GM23338 (cell line): ENCODE data around the gene CHMP3. TPM values are rescaled to one million over a fixed set of nuclear protein-coding genes. Genes with fewer than 3 reads are reported as not detected.

Experiments
- ATAC-seq: fragments of 200-7000 bp; cut with Tn5 transposase; 3 replicates; pipeline ENCODE4 v1.9.1; 2020
- DNase-seq: peaks from one replicate; pipeline ENCODE4 v3.0.0-alpha.2; 2015; ENCODE audit warnings: low spot score
- H2AFZ ChIP-seq: fragments of 200-600 bp; sonication (generic); 2 replicates; pipeline ENCODE4 v1.8.0; 2016; ENCODE audit warnings: antibody characterized with exemption, mild to moderate bottlenecking, moderate library complexity
- H3F3A ChIP-seq: fragments of 200-600 bp; sonication (generic); replicated peaks from 2 replicates; pipeline ENCODE4 v1.8.0; 2017; ENCODE audit warnings: antibody characterized with exemption, mixed run types, low read depth
- H3K27ac ChIP-seq: fragments of 200-600 bp; sonication (generic); 2 replicates; pipeline ENCODE4 v1.6.1; 2016; ENCODE audit warnings: low read depth
- H3K27me3 ChIP-seq: fragments of 200-600 bp; sonication (generic); 2 replicates; pipeline ENCODE4 v1.8.0; 2016; ENCODE audit warnings: mild to moderate bottlenecking, mixed run types, moderate library complexity; ENCODE audit not compliant: insufficient read depth
- H3K36me3 ChIP-seq: fragments of 200-600 bp; sonication (generic); 2 replicates; pipeline ENCODE4 v1.8.0; 2016; ENCODE audit warnings: mild to moderate bottlenecking; ENCODE audit not compliant: insufficient read depth
- H3K4me1 ChIP-seq: fragments of 200-600 bp; sonication (generic); 2 replicates; pipeline ENCODE4 v1.8.0; 2016; ENCODE audit warnings: mild to moderate bottlenecking, moderate library complexity; ENCODE audit not compliant: insufficient read depth
- H3K4me2 ChIP-seq: fragments of 200-600 bp; sonication (generic); 2 replicates; pipeline ENCODE4 v1.7.1; 2017; ENCODE audit warnings: mixed run types
- H3K4me3 ChIP-seq: fragments of 200-600 bp; sonication (generic); 2 replicates; pipeline ENCODE4 v1.6.1; 2016; ENCODE audit warnings: mixed run types
- H3K79me2 ChIP-seq: fragments of 200-600 bp; sonication (generic); replicated peaks from 2 replicates; pipeline ENCODE4 v1.8.0; 2017; ENCODE audit warnings: mild to moderate bottlenecking; ENCODE audit not compliant: insufficient read depth
- H3K9me2 ChIP-seq: fragments of 200-600 bp; sonication (generic); 2 replicates; pipeline ENCODE4 v1.8.0; 2017; ENCODE audit not compliant: insufficient read depth
- H4K20me1 ChIP-seq: fragments of 200-600 bp; sonication (generic); replicated peaks from 2 replicates; pipeline ENCODE4 v1.8.0; 2017; ENCODE audit warnings: mild to moderate bottlenecking; ENCODE audit not compliant: insufficient read depth
- H3K27ac Mint-ChIP-seq: 2 replicates; pipeline ENCODE4 v1.8.0; 2020; ENCODE audit warnings: inconsistent platforms, mild to moderate bottlenecking, moderate library complexity, mixed read lengths
- H3K27me3 Mint-ChIP-seq: 3 replicates; pipeline ENCODE4 v1.8.0; 2022; ENCODE audit warnings: low read depth, mild to moderate bottlenecking, moderate library complexity, mixed read lengths, inconsistent platforms; ENCODE audit not compliant: insufficient read depth, poor library complexity
- H3K36me3 Mint-ChIP-seq: 3 replicates; pipeline ENCODE4 v1.8.0; 2021; ENCODE audit warnings: low read depth, mild to moderate bottlenecking, inconsistent platforms, moderate library complexity, mixed read lengths
- H3K4me1 Mint-ChIP-seq: 3 replicates; pipeline ENCODE4 v1.8.0; 2020; ENCODE audit warnings: mild to moderate bottlenecking, inconsistent platforms, mixed read lengths
- H3K4me3 Mint-ChIP-seq: 3 replicates; pipeline ENCODE4 v1.8.0; 2021; ENCODE audit warnings: moderate library complexity, mild to moderate bottlenecking, inconsistent platforms, mixed read lengths
- H3K9me3 Mint-ChIP-seq: 3 replicates; pipeline ENCODE4 v1.8.0; 2020; ENCODE audit warnings: moderate library complexity, mild to moderate bottlenecking, inconsistent platforms, mixed read lengths
- CREB1 ChIP-seq: fragments of 250-450 bp; sonication (Bioruptor Pico); IDR thresholded peaks from 2 replicates; pipeline ENCODE4 v1.5.0; 2020; ENCODE audit warnings: low read depth, mild to moderate bottlenecking, moderate library complexity
- EZH2 ChIP-seq: fragments of 200-600 bp; sonication (generic); IDR thresholded peaks from one replicate; pipeline ENCODE4 v1.8.0; 2017; ENCODE audit warnings: antibody characterized with exemption, mild to moderate bottlenecking, low read depth; ENCODE audit not compliant: unreplicated experiment
- EZH2phosphoT487 ChIP-seq: fragments of 200-600 bp; sonication (generic); IDR thresholded peaks from one replicate; pipeline ENCODE4 v1.8.1; 2018; ENCODE audit warnings: antibody characterized with exemption; ENCODE audit not compliant: unreplicated experiment
- JUNB ChIP-seq: IDR thresholded peaks from one replicate; pipeline ENCODE4 v1.6.1; 2016; ENCODE audit warnings: antibody characterized with exemption; ENCODE audit not compliant: unreplicated experiment
- NANOG ChIP-seq: IDR thresholded peaks from 2 replicates; pipeline ENCODE4 v1.6.1; 2016; ENCODE audit warnings: antibody characterized with exemption, borderline replicate concordance
- POLR2AphosphoS5 ChIP-seq: IDR thresholded peaks from 2 replicates; pipeline ENCODE4 v1.6.1; 2016; ENCODE audit warnings: antibody characterized with exemption, low read depth
- STAT1 ChIP-seq: IDR thresholded peaks from one replicate; pipeline ENCODE4 v1.6.1; 2016; ENCODE audit warnings: antibody characterized with exemption; ENCODE audit not compliant: unreplicated experiment
- ZNF114 ChIP-seq: fragments of 250-450 bp; sonication (Bioruptor Pico); IDR thresholded peaks from 2 replicates; pipeline ENCODE4 v1.5.0; 2020; ENCODE audit warnings: mild to moderate bottlenecking, moderate library complexity
- ZNF331 ChIP-seq: fragments of 250-450 bp; sonication (Bioruptor Pico); IDR thresholded peaks from 2 replicates; pipeline ENCODE4 v1.5.0; 2020; ENCODE audit warnings: low read depth, mild to moderate bottlenecking, moderate library complexity
- polyA plus RNA-seq: library from polyadenylated mRNA; unstranded; fragments of >200 nt; fragmentation: Nextera tagmentation; extraction: Ambion mirVana; gene quantifications from 2 replicates; pipeline ENCODE4 v1.2.1, GENCODE V29; 2016
- total RNA-seq: library from RNA; depleted of rRNA; stranded (reverse); fragments of >200 nt; shearing (Covaris generic); gene quantifications from 2 replicates; pipeline ENCODE4 v1.2.3, GENCODE V29; 2014
- TF ChIP-seq, protein P1 (sequence below): IDR thresholded peaks from one replicate; pipeline ENCODE4 v1.6.1; 2018; ENCODE audit warnings: antibody characterized with exemption; ENCODE audit not compliant: unreplicated experiment
- TF ChIP-seq, protein P2 (sequence below): IDR thresholded peaks from 2 replicates; pipeline ENCODE4 v1.6.1; 2016; ENCODE audit warnings: antibody characterized with exemption
- TF ChIP-seq, protein P3 (sequence below), 2 experiments: fragments of 200-600 bp in 1 of 2; sonication (generic) in 1 of 2; conservative IDR thresholded peaks; 2 replicates each; pipeline versions ENCODE4 v1.5.1 to v1.6.1; 2016 to 2017; ENCODE audit warnings: antibody characterized with exemption in 2 of 2, low read depth in 2 of 2, mild to moderate bottlenecking in 2 of 2, moderate library complexity in 1 of 2

Gene CHMP3
- total and polyA plus RNA-seq, 2 experiments from 2014 or later: 15.5 to 15.6 TPM

DNA sequence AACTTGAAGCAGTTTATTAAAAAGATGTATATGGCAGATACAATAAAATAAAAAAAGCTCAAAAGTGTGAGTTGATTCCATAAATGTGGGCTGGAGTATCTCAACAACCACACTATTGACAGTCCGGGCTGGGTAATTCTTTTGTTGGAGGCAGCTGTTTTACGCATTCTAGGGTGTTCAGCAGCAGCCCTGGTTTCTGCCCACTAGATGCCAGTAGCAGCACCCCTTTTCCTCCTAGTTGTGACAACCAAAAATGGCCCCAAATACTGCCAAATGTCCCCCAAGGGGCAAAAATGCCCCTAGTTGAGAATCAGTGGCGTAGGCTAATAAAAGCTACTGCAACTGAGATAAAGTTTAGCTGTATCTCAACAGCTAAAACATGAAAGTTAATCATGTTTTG lies 44.8 kb downstream of the CHMP3 start (continued):
- TF ChIP-seq, protein P1, sequence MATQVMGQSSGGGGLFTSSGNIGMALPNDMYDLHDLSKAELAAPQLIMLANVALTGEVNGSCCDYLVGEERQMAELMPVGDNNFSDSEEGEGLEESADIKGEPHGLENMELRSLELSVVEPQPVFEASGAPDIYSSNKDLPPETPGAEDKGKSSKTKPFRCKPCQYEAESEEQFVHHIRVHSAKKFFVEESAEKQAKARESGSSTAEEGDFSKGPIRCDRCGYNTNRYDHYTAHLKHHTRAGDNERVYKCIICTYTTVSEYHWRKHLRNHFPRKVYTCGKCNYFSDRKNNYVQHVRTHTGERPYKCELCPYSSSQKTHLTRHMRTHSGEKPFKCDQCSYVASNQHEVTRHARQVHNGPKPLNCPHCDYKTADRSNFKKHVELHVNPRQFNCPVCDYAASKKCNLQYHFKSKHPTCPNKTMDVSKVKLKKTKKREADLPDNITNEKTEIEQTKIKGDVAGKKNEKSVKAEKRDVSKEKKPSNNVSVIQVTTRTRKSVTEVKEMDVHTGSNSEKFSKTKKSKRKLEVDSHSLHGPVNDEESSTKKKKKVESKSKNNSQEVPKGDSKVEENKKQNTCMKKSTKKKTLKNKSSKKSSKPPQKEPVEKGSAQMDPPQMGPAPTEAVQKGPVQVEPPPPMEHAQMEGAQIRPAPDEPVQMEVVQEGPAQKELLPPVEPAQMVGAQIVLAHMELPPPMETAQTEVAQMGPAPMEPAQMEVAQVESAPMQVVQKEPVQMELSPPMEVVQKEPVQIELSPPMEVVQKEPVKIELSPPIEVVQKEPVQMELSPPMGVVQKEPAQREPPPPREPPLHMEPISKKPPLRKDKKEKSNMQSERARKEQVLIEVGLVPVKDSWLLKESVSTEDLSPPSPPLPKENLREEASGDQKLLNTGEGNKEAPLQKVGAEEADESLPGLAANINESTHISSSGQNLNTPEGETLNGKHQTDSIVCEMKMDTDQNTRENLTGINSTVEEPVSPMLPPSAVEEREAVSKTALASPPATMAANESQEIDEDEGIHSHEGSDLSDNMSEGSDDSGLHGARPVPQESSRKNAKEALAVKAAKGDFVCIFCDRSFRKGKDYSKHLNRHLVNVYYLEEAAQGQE: no peak
- TF ChIP-seq CREB1 (no peak), ZNF331 (CRISPR knock-in tag) (no peak), JUNB (no peak), POLR2AphosphoS5 (no peak)

DNA sequence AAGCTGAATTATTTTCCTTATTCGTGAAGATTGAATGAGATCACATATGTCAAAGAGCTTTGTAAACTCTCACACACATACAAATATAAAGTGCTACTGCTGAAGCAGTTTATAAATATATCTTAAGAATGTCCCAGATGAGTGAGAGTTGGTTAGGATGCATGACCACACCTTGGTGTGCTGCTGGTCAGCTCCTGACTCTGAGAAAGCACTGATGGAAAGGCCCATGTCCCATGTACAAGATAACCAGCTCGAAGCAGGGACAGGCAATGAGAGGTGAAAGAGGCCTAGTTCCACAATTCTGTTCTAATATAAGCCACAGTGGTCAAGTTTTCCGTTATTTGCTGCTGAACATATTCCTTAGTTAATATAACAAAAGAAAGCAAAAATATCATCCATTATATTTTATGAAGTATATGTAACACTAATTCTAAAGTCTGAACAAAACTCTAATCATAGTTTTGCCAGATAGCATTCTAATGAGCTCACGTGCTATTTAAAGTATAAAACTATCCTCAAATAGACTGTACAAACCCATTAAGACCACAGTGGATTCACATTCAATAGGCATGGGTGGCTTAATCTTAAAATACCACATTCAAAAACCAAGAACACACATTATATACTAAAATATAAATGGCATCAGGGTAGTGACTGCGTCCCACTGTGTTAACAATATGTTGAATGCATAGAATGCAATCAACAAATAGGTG lies 49.1 kb downstream of the CHMP3 start:
- Histone ChIP-seq H3K9me2 (no peaks in the 10 kb centered on the region), H4K20me1 (0 out of 2 replicates have a peak, but pooled peaks cover 3% of the 10 kb centered on the region), H3K4me1 (no peaks in the 10 kb centered on the region), H3F3A (no peaks in the 10 kb centered on the region), H3K36me3 (no peaks in the 10 kb centered on the region), H3K79me2 (no peaks in the 10 kb centered on the region), H3K4me3 (no peak overlapping the region), H3K27me3 (no peaks in the 10 kb centered on the region), H2AFZ (no peak overlapping the region), H3K27ac (no peak overlapping the region), H3K4me2 (no peak overlapping the region)
- H3K4me1 Mint-ChIP-seq: no peaks in the 10 kb centered on the region
- H3K27ac Mint-ChIP-seq: no peak overlapping the region
- no peak overlapping the region for H3K4me3 Mint-ChIP-seq
- H3K27me3 Mint-ChIP-seq: no peaks in the 10 kb centered on the region
- DNase-seq: no peak
- no peaks in the 10 kb centered on the region for H3K9me3 Mint-ChIP-seq
- peaks cover 15% of the 10 kb centered on the region for H3K36me3 Mint-ChIP-seq
- ATAC-seq: no peak
- TF ChIP-seq CREB1 (no peak), STAT1 (no peak), ZNF114 (CRISPR knock-in tag) (no peak), JUNB (no peak), NANOG (no peak), EZH2phosphoT487 (no peak), EZH2 (no peak), ZNF331 (CRISPR knock-in tag) (no peak), POLR2AphosphoS5 (no peak)
- TF ChIP-seq, protein P1: no peak
- TF ChIP-seq, protein P2, sequence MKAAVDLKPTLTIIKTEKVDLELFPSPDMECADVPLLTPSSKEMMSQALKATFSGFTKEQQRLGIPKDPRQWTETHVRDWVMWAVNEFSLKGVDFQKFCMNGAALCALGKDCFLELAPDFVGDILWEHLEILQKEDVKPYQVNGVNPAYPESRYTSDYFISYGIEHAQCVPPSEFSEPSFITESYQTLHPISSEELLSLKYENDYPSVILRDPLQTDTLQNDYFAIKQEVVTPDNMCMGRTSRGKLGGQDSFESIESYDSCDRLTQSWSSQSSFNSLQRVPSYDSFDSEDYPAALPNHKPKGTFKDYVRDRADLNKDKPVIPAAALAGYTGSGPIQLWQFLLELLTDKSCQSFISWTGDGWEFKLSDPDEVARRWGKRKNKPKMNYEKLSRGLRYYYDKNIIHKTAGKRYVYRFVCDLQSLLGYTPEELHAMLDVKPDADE: no peak
- TF ChIP-seq, protein P3, sequence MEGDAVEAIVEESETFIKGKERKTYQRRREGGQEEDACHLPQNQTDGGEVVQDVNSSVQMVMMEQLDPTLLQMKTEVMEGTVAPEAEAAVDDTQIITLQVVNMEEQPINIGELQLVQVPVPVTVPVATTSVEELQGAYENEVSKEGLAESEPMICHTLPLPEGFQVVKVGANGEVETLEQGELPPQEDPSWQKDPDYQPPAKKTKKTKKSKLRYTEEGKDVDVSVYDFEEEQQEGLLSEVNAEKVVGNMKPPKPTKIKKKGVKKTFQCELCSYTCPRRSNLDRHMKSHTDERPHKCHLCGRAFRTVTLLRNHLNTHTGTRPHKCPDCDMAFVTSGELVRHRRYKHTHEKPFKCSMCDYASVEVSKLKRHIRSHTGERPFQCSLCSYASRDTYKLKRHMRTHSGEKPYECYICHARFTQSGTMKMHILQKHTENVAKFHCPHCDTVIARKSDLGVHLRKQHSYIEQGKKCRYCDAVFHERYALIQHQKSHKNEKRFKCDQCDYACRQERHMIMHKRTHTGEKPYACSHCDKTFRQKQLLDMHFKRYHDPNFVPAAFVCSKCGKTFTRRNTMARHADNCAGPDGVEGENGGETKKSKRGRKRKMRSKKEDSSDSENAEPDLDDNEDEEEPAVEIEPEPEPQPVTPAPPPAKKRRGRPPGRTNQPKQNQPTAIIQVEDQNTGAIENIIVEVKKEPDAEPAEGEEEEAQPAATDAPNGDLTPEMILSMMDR (conservative IDR thresholded peaks at IDR 0.05; ENCODE audit: low read depth in 2 of 2): no peak
